CD4-positive, alpha-beta T cell treated with Interferon gamma for 1 hour (primary cell): ENCODE measurements around the gene FYB2.

Experiments
- DNase-seq: peaks from one replicate; pipeline ENCODE4 v3.0.0-alpha.2; 2020

FYB2 gene

GRCh38 chr1:56707379-56707778, 111.8 kb downstream of the FYB2 start:
- no peak for DNase-seq

GRCh38 chr1:56703747-56704146, 115.5 kb downstream of the FYB2 start:
- no peak for DNase-seq

- DNase-seq = no peak
Observed at GRCh38 chr1:56696663-56697062, 122.5 kb downstream of the FYB2 start.

GRCh38 chr1:56688522-56689026, 130.6 kb downstream of the FYB2 start:
- no peak for DNase-seq

GRCh38 chr1:56686169-56686568, 133.0 kb downstream of the FYB2 start:
- no peak for DNase-seq

- DNase-seq = no peak
Observed at GRCh38 chr1:56683569-56683968, 135.6 kb downstream of the FYB2 start.

GRCh38 chr1:56676571-56677035, 142.6 kb downstream of the FYB2 start:
- no peak for DNase-seq

GRCh38 chr1:56675763-56676162, 143.4 kb downstream of the FYB2 start:
- no peak for DNase-seq

GRCh38 chr1:56672579-56672978, 146.6 kb downstream of the FYB2 start:
- DNase-seq = no peak

GRCh38 chr1:56671542-56671941, 147.7 kb downstream of the FYB2 start:
- DNase-seq = no peak

GRCh38 chr1:56671085-56671484, 148.1 kb downstream of the FYB2 start:
- DNase-seq = no peak

GRCh38 chr1:56670350-56670749, 148.9 kb downstream of the FYB2 start:
- no peak for DNase-seq
